Stimulated activated CD8-positive, alpha-beta memory T cell treated with anti-CD3 and anti-CD28 coated beads, Interleukin-4, amount 100 ng/mL, for 48 hours (primary cell): ENCODE results near the gene USH1C.

Experiments used
- DNase-seq: peaks from one replicate; pipeline ENCODE4 v3.0.0-alpha.2; 2020

Gene USH1C

DNA sequence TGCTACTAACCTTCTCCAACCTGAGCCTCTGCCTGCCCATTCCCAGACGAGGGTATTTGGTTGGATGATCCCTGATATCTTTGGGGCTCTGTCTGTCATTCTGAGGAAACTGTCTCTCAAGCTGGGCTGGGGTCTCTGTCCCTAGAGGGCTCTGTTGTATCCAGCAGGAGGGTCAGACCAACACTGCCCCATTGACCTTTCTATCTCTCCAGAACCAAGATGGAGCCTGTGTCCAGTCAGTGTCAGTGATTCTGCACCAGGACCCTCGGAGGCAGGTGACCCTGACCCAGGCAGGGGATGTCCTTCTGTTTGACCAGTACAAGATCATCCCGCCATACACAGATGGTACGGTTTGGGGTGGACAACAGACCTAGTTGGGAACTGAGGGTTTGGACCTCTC, 24.7 kb upstream of the USH1C start:
- DNase-seq, result no peak

GRCh38 chr11:17564687-17565042, 20.4 kb upstream of the USH1C start:
- DNase-seq, result no peak

DNA sequence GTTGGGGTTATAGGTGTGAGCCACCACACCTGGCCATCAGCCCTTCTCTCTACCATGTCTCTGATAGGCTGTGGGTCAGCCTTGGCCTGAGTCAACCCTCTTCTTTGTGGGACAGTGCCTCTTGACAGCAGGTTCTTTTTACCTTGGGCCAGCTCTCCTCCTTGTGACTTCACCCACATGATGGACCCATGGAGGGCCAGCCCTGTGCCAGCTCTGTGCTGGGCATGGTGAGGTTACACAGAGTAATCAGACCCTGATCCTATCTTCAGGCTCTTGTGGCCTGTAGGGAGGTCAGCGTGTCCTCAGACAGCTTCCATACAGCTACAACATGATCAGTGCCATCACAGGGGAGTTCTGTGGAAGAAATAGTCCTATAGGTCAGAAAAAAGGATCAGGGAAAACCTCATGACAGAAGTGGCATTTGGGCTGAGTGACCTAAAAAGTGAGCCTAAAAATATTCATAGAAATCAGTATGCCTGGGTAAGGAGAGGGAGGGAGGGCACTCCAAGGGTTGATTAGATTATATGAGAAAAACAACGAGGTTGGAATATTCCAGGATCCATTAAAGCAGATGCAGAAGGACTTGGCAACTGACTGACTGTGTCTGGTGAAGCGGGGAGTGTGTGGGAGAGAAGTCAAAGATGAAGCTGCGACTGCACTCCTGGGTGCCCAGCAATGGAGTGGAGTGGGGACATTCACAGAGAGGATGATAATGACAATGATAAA, 19.9 kb upstream of the USH1C start:
- no peak for DNase-seq

DNA sequence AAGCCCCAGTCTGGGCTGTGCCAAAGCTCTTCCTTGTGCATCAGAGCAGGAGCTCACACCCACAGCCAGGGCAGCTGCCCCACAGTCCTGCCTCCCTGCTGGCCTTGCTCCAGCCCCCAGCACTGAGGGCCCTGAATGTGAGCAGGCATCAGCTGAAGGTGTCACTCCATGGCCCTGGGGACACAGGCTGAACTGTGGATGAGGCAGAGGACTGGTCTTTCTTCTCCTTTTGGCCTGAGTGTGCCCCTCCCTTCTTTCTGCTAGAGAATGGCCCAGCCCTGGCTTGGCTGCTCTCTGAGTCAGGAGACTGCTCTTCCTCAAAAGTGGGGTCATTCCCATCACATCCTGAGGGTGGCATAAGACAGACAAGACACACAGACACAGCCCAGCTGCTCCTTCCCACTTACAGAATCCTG, 19.0 kb upstream of the USH1C start:
- no peak for DNase-seq

GRCh38 chr11:17561526-17561925, 17.3 kb upstream of the USH1C start:
- no peak for DNase-seq

GRCh38 chr11:17561111-17561415, 16.8 kb upstream of the USH1C start:
- no peak for DNase-seq

DNA sequence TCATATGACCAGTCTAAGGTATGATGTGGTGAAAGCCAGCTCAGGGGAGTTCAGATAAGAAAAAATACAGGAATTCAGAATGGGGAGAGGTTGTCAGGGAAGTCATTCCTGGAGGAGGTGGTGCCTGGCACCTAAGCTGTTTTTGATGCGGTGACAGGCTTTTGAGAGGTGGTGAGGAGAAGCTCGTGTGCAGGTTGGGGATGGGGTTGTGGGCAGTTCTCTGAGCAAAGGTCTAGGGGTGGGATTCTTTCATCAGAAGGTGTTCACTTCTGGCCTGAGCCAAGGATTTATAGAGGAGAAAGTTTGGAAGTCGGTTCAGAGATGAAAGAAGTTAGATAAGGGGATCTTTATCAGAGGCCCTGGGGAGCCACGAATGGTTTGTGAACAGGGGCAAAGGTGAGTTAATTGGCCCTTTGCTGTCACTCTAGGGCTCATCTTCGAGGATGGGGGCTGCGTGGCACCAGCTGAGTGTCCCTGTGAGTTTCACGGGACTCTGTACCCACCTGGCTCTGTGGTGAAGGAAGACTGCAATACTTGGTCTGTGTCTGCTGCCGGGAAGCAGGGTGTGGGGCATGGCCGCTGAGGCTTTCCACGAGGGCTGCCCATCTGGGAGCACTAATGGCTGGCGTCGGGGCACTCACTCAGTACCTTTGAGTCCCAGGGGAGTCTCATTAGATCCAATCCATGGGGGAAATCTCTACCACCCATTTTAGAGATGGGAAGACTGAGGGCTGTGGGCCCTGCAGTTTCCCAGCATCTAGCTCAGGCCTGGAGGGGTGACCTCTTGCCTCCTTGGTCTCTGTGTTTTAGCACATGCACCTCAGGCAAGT, 16.3 kb upstream of the USH1C start:
- no peak for DNase-seq

DNA sequence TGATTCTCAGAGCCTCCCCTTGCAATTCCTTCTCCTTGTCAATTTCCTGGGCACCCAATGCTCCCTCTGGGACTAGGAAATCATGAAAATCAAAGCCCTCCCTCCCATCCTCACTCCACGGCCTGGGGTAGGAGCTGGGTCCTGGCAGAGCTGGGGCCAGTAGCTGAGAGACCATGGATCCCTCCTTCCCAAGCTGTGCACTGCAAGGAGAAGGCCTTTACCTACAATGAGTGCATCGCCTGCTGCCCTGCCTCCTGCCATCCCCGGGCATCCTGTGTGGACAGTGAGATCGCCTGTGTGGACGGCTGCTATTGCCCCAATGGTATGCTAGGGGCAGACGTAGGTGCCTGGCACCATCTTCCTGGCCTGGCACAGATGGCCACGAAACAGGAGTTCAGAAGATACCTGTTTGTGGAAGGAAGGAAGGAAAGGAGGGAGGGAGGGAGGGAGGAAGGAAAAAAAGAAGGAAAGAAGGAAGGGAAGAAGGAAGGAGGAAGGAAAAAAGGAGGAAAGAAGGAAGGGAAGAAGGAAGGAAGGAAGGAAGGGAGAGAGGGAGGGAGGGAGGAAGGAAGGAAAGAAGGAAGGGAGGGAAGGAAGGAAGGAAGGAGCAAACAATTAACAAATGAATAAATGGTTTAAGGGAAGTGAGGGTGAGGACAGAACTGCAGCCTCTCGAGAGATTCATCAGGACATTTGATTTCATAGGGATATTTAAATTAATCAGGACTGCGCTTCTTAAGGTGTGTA, 15.3 kb upstream of the USH1C start:
- no peak for DNase-seq

DNA sequence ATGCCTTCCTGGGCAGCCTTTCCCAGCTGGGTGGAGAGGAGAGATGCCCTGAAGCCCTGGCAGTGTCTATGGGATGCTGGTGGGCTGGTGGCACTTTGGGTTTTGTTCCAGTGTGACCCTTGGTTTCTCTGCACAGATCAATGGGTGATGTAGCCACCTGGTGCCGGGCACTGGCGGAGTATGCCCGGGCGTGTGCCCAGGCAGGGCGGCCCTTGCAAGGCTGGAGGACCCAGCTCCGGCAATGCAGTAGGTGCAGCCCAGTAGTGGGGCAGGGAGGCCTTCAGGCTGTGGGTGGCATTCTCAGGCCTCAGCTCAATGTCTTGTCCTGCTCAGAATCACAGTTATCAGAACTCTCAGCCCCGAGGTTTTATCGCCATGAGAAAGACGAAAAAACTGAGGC, 14.7 kb upstream of the USH1C start:
- no peak for DNase-seq

DNA sequence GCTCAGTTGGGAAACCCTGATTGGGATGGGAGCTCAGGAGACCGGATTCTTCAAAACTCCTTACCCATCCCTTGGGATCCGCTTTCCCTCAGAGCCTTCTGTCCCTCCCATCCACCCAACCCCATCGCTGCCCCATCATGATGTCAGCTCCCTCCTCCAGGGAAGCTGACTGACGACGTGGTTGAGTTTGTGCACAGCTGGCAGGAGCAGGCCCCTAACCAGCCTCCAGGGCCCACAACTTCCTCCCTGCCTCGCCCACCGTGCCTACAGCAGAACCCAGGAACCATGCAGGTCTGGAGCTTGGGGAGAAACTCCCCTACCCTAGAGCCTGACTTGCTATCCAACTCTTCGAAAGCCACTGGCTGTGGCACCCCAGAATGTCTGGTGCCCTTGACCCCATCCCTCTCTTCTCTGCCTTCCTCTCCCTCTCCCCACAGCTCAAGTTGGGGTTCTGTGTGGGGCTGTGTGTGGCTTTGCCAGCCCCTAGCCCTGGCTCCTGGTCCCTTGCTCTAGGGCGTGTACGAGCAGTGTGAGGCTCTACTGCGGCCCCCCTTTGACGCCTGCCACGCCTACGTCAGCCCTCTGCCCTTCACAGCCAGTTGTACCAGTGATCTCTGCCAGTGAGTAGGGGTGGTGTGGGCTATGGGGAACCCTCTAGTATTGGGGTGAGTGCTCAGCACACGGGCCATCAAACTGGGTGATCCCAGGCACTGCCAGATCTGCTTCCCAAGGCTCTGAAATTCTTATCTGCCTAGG, 14.0 kb upstream of the USH1C start:
- DNase-seq, result no peak

DNA sequence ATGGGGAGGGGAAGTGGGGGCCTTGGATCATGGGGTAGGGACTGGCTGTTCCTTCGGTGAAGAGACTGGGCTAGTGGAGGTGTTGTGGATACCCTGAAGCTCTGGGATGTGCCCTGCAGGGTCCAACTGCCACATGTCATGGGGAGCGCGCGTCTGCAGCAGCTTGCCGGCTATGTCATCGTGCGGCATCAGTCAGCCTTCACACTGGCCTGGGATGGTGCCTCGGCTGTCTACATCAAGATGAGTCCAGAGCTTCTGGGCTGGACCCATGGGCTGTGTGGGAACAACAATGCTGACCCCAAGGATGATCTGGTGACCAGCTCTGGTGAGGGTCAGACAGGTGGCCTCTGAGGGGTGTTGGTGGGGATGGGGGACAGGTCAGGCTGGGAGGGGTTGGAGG, 12.8 kb upstream of the USH1C start:
- DNase-seq, result no peak

DNA sequence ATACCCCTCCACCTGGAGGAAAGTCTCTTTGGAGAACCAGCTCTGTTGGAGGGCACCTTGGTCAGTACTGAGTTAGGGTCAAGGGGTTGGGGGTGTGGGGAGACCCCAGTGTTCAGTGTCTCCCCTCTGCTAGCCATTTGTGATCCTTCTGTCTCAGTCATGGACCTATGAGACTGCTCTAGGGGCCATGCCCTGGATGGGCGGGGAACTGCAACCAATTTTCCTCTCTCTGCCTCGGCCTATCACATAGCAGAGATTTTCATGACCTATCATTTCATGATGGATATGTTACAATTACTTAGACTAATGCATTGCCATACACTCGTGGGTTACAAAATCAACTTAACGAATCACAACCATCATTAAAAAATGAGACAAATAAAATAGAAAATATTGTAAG, 10.3 kb upstream of the USH1C start:
- DNase-seq, result no peak

- no peak for DNase-seq
Observed at GRCh38 chr11:17553249-17553546, 9.0 kb upstream of the USH1C start.

- no peak for DNase-seq
Observed at GRCh38 chr11:17552392-17553248, 8.4 kb upstream of the USH1C start.

DNA sequence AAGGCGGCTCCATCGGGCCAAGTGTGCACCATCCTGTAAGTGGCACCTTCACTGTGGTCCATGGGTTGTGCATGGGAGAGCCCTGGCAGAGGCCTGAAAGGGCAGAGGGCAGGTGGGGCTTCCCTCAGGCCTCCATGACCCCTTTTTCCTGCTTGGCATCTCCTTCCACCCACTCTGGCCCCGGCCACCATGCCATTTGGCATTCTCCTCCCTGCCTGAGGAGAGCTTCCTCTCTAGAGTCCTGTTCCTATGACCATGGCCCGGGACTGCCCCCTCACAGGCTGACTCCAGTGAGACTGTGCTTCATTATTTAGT, 7.8 kb upstream of the USH1C start:
- DNase-seq, result no peak

GRCh38 chr11:17551347-17552040, 7.3 kb upstream of the USH1C start:
- DNase-seq, result no peak

GRCh38 chr11:17550450-17551346, 6.5 kb upstream of the USH1C start:
- DNase-seq, result no peak

DNA sequence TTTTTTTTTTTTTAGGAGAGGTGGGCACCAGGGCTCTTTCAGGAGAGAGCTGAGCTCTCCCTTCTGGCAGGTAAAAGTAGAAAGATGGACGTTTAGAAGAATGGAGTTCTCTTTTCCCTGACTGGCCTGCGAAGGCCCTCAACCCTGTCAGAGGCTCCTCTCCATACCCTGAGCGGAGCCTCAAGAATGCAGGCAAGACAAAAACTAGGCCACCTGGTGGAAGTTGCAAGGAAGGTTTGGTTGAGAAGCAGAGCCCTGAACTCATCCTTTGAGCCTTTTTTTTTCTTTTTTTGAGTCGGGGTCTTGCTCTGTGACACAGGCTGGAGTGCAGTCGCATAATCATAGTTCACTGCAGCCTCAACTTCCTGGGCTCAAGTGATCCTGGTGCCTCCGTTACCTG, 4.2 kb upstream of the USH1C start:
- no peak for DNase-seq

- no peak for DNase-seq
Observed at GRCh38 chr11:17547932-17548331, 3.7 kb upstream of the USH1C start.

DNA sequence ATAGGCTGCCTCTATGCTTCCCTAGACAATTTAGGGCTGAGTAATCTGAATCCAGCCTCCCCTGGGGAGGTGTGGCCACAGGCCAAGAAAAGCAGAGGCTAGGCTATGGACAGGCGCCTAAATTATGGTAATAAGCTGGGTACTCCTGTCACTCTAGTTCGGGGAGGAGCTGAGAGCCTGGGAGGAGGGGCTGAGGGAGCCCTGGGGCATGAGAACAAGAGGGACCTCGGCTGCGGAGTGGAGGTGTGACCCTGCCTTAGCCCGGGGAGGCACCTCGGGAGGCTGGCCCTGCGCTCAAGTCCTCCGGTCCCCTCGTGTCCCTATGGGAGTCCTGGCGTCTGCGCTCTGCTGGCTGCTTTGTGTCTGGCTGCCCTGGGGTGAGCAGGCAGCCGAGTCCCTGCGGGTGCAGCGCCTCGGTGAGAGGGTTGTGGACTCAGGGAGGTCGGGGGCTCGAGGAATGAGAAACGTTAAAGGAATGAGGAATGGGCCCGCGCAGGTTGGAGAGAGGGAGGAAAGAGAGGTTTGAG, 2.9 kb upstream of the USH1C start, which contains the start of gene OTOG:
TSS of gene OTOG (plus strand) at position 209 of the 527 bp plus-strand sequence. CDS start at position 323, 114 bp downstream.
- DNase-seq, result no peak

DNA sequence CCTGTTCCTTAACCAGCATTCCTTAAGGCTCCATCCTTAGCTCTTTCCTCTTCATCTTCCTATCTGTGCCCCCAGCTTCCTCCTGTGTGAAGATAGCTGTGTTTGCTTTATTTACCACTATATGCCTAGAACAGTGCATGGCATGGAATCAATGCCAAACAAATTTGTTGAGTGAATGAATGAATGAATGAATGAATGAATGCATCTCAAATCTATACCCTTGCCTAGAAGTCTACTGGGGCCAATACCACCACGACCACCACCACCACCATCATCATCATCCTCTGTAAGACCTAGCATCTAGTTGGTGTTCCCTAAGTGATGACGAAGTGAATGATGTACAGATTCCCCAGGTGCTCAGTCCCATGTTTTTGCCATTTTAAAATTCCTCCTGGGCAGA, 2.0 kb upstream of the USH1C start:
- DNase-seq, result no peak
